Measurements from ENCODE around the gene PRAME. TPM values are rescaled to one million over a fixed set of nuclear protein-coding genes. Genes with fewer than 3 reads are reported as not detected.
A peak's percentile ranks its signal among the peaks of the same experiment; 100 is the strongest.
"Not testable (repeated sequence)": the region's sequence is repeated elsewhere in the genome, so short reads cannot be mapped to it uniquely, and the experiment has no call there.

PRAME gene
- total RNA-seq = 1 to 10 TPM in 1 of 2 donors, not detected in 1; 2.8 TPM

GRCh38 chr22:22558972-22559603, at the start of gene PRAME:
Gene PRAME (minus strand): TSS chr22:22559265. CDS start chr22:22556832, 2,433 bp downstream.
- no peaks in the 10 kb centered on the region for H3K36me3 ChIP-seq
- intact Hi-C loops (cut with DNase I) = no loop called here
- no peaks in the 10 kb centered on the region for H3K27me3 ChIP-seq
- H3K9me3 ChIP-seq = no peaks in the 10 kb centered on the region
- H3K9ac ChIP-seq (ENCODE audit: low read depth in 2 of 2, low read length in 2 of 2) = no peak within 1 kb of the TSS
- H3K27ac ChIP-seq = no peak within 1 kb of the TSS
- TF ChIP-seq CTCF (IDR thresholded peaks at IDR 0.05) = peak; percentile 54
- DNase-seq = peak; percentile 72
- no peak within 1 kb of the TSS for H3K4me3 ChIP-seq
- no peaks in the 10 kb centered on the region for H3K4me1 ChIP-seq

- intact Hi-C loops (cut with DNase I); H3K4me3 ChIP-seq; H3K36me3 ChIP-seq; H3K4me1 ChIP-seq; H3K9me3 ChIP-seq; DNase-seq; H3K27ac ChIP-seq; H3K27me3 ChIP-seq; H3K9ac ChIP-seq (ENCODE audit: low read depth in 2 of 2, low read length in 2 of 2): not testable (repeated sequence)
Measured at GRCh38 chr22:22608022-22608421, 49.0 kb upstream of the PRAME start.

GRCh38 chr22:22605074-22605404, 46.0 kb upstream of the PRAME start:
- no peak for TF ChIP-seq CTCF (IDR thresholded peaks at IDR 0.05)
- no peaks in the 10 kb centered on the region for H3K9me3 ChIP-seq
- H3K9ac ChIP-seq (ENCODE audit: low read depth in 2 of 2, low read length in 2 of 2) = no peak overlapping the region
- H3K36me3 ChIP-seq = no peaks in the 10 kb centered on the region
- intact Hi-C loops (cut with DNase I) = no loop called here
- no peak overlapping the region for H3K27ac ChIP-seq
- no peaks in the 10 kb centered on the region for H3K4me1 ChIP-seq
- H3K27me3 ChIP-seq = no peaks in the 10 kb centered on the region
- no peak overlapping the region for H3K4me3 ChIP-seq
- DNase-seq = no peak

- Histone ChIP-seq H3K27ac (no peak overlapping the region), H3K4me1 (no peaks in the 10 kb centered on the region), H3K27me3 (no peaks in the 10 kb centered on the region), H3K9ac (ENCODE audit: low read depth in 2 of 2, low read length in 2 of 2) (no peak overlapping the region), H3K9me3 (no peaks in the 10 kb centered on the region), H3K36me3 (no peaks in the 10 kb centered on the region), H3K4me3 (no peak overlapping the region)
- no peak for TF ChIP-seq CTCF (IDR thresholded peaks at IDR 0.05)
- DNase-seq = no peak
- intact Hi-C loops (cut with DNase I) = no loop called here
Measured at GRCh38 chr22:22604326-22605073, 45.4 kb upstream of the PRAME start.

GRCh38 chr22:22603470-22603947, 44.4 kb upstream of the PRAME start:
- Histone ChIP-seq H3K9me3 (no peaks in the 10 kb centered on the region), H3K27ac (no peak overlapping the region), H3K36me3 (no peaks in the 10 kb centered on the region), H3K27me3 (no peaks in the 10 kb centered on the region), H3K4me1 (no peaks in the 10 kb centered on the region), H3K9ac (ENCODE audit: low read depth in 2 of 2, low read length in 2 of 2) (no peak overlapping the region), H3K4me3 (no peak overlapping the region)
- intact Hi-C loops (cut with DNase I) = no loop called here
- TF ChIP-seq CTCF (IDR thresholded peaks at IDR 0.05) = no peak
- no peak for DNase-seq
